GM18526 (cell line): ENCODE results near the gene ACAA2.

Experiments used
- POLR2A ChIP-seq: IDR thresholded peaks from 3 replicates; pipeline ENCODE4 v1.6.1; 2011; ENCODE audit not compliant: insufficient read length; ENCODE audit errors: extremely low read depth

The ACAA2 gene

DNA sequence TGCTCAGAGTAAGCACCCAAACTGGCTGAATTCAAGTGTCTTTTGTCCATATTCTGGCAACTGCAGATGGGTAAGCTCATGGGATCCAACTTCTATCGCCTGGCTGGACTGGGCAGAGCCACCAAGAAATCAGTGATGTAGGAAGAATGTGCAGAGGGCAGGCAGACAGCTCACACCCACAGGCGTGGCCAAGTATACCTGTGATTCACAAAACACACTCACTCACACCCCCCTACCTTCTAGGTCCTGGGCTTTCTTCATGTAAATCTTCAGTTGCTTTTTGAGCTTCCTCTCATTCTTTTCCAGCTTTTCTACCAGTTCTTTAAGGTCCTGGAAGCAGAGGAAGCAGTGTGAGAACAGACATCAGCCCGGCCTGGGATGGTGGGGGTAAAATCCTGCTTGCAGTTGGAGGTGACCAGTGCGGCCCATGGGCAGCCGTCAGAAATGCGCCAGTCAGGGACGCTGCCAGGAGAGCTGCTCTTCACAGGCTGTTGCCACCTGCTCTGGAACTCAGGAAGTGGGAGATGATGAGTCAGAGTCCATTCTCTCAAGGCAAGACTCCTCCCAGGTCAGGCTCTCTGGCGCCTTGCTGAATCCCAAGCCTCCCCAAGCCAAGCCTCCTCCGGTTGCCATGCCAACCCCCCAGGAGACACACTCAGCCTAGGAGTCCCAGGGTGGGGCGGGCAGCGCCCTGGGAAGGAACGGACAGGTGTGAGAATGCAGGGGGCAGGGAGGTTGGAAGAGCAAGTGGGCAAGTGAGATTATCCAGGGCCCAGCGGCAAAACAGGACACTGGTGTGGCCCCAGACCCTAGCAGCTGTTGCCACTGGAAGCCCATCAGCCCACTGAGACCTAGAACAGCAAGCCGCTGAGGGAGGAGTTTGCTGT, 36.2 kb upstream of the ACAA2 start:
- no peak for TF ChIP-seq POLR2A

DNA sequence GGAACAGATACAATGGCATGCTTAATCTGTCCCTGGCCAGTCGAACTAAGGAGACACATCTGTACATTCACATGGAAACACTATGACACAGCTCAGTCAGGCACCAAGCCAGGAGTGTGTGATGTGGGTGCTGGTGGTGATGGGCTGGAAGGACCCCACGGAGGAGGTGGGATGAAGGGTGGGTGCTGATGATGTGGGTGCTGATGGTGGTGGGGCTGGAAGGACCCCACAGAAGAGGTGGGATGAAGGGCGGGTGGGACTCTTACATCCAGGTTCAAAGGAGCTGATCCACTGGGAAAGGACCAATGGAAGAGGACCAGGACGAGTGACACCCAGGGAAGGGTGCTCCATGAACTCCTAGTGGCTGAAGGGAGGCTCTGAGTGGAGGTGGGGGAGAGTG, 34.8 kb upstream of the ACAA2 start:
- TF ChIP-seq POLR2A: no peak

DNA sequence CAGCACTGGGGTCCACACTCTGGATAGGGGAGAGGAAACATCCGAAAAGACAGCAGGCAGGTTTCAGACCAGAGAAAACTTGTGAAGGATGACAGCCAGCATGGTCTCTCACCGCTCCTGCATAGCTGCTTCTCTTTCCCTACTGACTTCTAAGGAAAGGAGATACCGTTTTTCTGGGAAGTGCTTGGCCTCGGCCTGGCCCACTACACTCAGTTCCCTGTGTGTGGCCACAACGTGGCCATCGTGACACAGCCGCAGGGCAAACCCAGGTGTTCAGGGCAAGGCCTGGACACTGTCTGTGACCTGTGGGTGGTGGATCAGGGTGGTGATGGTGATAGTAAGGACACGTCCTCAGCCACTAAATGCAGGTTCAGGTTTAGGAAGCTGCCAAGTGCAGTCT, 34.2 kb upstream of the ACAA2 start:
- no peak for TF ChIP-seq POLR2A

DNA sequence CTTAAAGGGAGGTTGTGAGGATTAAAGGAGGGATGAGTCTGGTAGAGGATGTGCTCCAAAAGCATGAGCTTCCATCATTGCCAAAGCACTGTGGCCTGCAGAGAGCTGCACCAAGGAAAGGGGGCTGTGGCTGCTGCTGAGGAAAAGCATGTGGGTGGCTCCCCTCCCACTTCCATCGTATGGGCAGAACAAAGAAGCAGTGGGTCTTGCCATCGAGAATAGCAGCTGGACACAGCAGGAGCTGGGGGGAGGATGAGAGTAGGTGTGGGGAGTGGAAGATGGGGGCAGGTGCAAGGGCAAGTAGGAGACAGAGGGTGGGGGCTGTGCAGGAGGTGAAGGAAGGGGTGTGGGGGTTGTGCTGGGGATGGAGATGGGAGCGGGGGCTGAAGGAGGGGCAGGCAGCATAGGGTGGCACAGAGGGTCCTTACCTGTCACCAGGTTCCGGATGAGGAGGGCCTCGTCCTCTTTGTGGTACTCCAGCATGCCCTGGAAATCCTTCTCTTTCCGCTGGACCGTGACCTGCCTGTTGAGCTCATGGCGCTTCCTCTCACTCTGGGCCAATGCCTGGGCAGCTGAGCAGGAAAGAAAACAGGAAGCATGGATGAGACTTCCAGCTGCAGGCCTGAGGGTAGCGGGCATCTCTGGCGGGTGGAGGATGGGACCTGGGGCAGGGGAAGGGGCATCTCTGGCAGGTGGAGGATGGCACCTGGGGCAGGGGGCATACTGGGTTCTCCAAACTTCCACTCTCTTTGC, 33.6 kb upstream of the ACAA2 start:
- TF ChIP-seq POLR2A: no peak

DNA sequence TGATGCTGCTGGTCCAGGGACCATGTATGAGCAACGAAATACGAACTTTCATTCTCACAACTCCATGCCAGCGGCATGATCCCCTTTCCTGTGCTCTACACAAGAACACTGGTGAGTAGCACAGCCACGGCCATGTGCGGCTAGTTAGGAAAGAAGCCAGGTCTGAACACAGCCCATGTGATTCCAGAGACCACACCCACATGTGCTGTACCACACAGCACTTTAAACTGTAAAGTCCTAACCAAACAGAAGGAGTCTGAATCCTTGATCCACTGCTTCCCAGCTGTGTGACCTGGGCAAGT, 33.0 kb upstream of the ACAA2 start:
- no peak for TF ChIP-seq POLR2A

DNA sequence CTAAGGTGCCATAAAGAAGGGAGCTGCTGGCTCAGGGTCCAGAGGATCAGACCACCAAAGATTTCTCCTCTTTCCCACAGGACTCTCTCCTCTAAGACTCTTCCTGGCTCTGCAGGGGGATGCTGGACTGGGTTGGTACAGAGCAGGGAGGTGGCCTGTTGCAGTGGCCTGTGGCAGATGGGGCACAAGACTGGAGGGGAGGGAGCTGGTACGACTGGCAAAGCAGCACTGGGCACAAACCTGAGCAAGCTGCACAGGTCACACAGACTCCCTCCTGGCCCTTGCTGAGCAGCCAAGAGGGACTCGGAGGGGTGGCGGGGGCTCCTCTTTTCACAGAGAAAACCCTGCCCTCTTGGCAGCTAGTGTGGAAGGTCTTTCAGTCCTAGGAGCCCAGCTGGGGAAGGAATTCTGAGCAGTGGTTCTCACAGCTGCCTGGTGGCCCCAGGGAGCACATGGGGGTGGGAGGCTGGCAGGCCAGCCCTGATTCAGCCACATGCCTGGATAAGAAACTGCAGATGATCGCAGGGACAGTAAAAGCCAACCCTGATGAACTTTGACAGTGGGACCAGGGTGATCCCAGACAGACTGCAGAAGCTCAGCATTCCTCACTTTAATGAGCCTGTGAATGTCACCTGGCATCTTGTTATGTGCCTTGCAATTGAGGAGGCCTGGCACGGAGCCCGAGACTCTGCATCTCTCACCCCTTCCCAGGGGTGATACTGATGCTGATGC, 32.5 kb upstream of the ACAA2 start:
- TF ChIP-seq POLR2A: no peak

DNA sequence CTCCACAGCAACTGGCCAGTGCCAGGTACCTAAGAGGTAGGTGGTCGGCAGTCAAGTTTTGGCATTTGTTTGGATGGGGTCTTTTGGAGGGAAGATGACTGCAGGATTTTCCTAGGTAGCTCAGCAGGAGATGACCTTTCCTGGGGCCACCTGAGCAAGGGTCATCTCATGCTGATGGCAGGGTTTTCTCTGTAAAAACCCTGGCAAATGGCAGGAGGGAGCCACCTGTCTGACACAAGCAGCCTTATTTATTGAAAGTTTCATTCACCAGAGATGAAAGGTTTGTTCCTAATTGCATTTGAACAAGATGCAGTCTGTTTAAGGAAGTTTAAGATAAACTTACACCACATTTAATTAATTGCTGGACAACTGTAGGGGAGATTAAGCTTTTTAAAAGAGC, 31.6 kb upstream of the ACAA2 start:
- TF ChIP-seq POLR2A: no peak

DNA sequence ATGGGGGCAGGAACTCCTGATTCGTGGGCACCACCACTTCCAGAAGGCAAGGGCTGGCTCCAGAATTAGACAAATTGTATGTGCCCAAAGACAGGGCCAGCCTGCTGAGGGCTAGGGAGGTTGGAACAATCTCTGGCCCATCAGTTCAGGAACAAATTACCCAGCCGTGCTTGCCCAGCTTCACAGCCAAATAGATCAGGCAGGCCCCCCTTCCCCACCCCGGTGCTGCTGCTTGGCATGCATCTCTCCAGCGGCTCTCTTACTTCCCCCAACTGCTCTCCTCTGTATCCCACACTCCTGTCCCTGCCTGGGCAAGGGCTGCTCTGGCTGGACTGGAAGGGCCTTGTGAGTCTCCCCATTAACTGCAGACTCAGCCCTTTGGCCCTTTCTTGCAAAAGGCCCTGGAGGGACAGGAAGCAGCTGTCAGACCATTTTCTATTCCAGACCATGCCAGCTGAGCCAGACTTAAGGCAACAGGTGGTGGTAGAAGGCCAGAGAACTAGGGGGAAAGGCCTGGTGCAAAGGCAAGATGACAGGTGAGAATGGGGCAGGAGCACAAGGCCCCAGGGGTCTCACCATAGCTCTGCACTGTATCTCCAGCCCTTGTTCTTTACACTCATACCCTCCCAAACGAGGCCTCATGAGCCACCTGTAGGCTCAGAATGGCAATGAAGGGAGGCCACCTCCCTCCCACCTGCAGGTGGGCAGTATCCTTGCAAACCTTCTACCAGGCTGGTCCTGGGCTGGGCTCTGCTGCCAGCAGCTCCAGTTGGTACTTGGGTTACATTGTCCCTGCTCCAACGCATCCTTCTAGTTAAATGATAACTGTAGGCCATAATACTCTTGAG, 30.7 kb upstream of the ACAA2 start:
- TF ChIP-seq POLR2A: no peak

DNA sequence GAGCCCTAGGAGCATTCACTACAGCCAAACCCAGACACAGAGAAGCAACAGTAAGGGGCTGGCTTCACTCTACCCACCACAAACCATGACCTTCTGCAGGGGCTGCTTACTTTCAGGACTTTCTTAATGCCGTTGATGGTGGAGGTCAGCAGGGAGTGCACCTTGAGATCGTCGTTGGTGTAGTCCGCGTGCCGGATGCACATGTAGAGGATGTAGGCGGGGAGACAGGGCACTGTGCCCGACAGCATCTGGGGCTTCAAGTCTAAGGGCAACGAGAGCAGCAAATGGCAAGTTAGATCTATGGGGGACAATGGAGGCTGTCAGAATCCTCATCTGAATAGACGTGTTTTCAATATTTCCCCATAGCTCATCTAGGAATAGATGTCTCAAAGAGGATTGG, 29.8 kb upstream of the ACAA2 start:
- TF ChIP-seq POLR2A: no peak

DNA sequence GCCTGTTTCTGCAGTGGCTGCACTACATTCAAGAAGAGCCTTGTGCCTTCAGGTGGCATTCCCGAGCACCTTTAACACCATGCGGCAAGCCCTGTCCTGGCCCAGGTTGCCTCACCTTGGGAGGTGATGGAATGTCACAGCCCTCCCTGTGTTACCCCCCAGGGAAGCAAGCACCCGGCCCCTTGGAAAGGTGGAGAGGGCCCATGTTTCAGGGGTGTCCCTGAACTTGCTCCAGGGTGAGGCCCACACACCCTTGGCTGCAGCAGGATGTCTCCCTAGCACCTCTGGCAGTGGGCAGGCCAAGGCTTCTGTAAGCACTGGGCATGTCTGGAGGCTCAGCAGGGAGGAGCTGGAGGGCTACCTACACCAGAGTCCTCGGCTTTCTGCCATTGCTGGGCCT, 29.3 kb upstream of the ACAA2 start:
- TF ChIP-seq POLR2A: no peak

DNA sequence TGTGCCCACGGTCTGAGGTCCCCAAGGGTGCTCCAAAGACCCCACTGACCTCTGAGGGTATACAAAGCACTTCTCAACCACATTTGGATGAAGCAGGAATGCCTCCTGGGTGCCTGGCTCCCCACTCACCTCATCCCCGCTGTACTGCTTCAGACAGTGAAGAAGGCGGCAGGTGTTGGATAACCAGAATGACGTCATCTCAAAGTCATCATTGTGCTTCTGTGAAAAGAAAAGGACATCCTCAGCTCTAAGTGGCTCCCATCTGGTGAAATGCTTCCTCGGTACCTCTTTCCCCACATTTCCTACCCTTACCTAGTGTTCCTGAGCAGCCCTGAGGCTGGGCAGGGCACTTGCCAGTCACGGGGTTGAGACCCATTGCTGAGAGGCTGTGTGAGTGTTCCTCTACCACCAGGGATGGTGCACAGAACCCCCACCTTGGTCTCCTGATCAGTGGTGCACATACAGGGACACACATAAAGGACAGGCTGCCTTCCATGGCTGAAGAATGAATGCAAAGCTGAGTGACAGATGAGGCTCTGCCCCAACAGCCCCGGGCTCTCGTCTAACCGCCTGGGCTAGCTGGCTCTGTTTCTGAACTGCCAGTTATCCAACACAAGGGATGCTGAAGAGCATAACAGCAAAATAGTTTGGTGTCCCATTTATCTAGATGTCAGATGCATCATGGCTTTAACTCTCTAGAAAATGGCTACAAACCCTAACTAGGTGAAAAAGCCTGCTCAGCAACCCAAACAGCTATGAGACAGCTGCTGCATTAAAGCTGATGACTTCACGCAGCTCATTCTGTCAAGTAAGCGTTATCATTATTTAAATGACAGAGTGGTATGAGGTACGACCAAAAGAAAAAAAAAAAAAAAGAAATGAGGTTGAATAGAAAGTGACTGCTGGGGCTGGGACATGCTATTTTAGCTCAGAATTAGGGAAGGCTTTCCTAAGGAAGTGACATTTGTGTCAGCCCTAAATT, 28.2 kb upstream of the ACAA2 start:
- TF ChIP-seq POLR2A: no peak

DNA sequence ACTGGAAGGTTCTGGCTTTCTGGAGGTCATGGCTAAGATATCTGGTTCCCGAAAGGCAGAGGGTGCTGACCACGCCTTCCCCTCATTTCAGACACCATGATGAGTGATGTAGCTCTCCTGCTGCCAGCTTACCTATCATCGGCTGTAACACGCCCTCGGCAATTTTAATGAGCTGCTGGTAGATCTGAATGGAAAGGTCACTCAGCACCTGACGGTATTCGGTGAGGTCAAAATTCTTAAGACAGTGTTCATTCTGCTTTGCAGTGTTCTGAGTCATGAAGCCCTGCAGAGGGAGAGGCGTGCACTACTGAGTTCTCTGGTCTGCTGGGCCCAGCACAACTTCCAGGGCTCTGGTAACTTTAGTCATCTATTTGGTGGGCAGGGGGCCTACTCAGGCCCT, 25.7 kb upstream of the ACAA2 start:
- no peak for TF ChIP-seq POLR2A

DNA sequence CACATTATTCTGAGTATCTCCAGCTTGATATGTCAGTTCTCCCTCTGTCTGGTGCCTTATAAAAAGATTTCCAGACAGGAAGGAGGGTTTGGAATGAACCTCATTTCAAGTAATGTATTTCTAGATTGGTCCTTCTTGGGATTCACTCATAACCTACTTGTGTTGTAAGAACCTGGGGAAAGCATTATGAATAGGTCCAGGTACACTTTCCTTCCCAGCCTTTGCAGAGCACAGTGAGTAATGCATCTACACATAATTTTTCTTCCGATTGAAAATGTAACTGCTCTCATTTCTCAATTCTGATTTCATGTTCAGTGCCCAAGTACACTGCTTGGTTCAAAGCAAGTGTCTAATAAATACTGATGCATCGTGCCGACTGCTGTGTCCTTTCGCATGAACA, 25.0 kb upstream of the ACAA2 start:
- TF ChIP-seq POLR2A: no peak

DNA sequence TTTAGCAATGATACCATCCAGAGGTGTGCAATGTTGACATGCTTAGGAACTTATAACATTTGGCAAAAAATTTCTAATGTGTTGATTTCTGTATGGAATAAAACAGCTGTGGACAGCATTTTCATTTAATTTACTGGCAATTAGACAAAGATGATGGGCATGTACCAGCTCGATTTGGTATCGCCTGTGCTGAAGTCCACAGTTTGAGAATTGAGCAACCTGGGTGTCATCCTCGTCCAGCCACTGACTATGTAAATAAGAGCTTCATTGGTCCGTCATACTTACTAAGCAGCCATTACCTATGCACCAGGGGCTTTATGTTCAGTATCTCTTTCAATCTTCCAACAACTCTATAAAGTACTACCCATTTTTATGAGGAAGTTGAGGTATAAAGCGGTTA, 24.6 kb upstream of the ACAA2 start:
- no peak for TF ChIP-seq POLR2A

DNA sequence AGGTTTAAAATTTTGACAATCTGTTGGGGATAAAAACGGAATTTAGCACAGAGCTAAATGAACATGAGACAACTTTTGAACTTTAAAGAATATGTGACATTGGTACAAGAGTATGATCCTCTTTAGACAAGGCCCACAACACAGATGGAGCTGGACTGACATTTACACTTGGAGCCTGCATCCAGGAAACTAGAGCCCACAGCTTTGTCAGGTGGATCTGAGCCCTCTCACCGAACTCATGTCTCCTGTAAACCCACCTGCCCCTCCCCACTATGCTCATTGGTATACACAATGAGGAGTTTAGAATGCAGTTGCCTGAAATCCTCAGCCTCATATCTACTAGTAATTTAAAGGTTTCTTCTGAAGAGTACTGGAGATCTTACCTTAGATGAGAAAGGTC, 22.1 kb upstream of the ACAA2 start:
- TF ChIP-seq POLR2A: no peak

DNA sequence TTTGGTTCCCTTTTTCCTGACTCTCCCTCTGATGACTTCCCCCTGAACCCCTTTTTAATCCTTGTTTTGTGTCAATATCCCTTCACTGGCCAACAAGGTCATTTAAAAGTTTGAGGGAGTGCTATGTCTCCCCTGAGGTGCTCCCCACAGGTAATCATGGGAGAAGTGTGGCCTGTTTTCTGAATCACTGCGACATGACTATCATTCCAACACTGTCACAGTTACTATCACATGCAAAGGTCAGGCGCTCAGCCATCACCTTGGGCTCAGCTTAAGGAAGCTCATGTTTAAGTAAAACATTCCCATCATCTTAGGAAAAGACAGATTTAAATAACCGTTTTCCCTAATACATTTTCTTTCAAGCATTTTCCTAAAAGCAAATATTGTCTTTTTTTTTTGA, 20.9 kb upstream of the ACAA2 start:
- no peak for TF ChIP-seq POLR2A
